GM12878 (cell line): ENCODE measurements around the gene CRB1. TPM values are rescaled to one million over a fixed set of nuclear protein-coding genes. Genes with fewer than 3 reads are reported as not detected.

Experiments used
- BRCA1 ChIP-seq: IDR thresholded peaks from 2 replicates; pipeline ENCODE4 v1.6.1; 2011; ENCODE audit warnings: low read depth, low read length, improper control_type of control experiment
- CTCF ChIP-seq, 3 experiments: IDR thresholded peaks in 2 of 3; conservative IDR thresholded peaks in 1 of 3; 2 replicates each; pipeline ENCODE4 v1.5.1; 2011; ENCODE audit warnings: low read depth in 3 of 3, low read length in 3 of 3, mild to moderate bottlenecking in 3 of 3, control low read depth in 2 of 3, moderate library complexity in 2 of 3, inconsistent platforms in 1 of 3, mixed read lengths in 1 of 3; ENCODE audit not compliant: control insufficient read depth in 2 of 3, insufficient read depth in 1 of 3; ENCODE audit errors: extremely low read depth in 1 of 3
- CUX1 ChIP-seq: IDR thresholded peaks from 2 replicates; pipeline ENCODE4 v1.6.1; 2012; ENCODE audit warnings: improper control_type of control experiment, low read depth, low read length; ENCODE audit not compliant: insufficient replicate concordance
- DPF2 ChIP-seq: fragments of 450-650 bp; IDR thresholded peaks from 2 replicates; pipeline ENCODE4 v1.6.1; 2017; ENCODE audit warnings: mild to moderate bottlenecking
- EZH2 ChIP-seq: IDR thresholded peaks from 2 replicates; pipeline ENCODE4 v1.6.1; 2012; ENCODE audit warnings: low read depth, mild to moderate bottlenecking, control low read depth, inconsistent platforms, low read length, borderline replicate concordance; ENCODE audit not compliant: control insufficient read depth
- IKZF2 ChIP-seq, 2 experiments: fragments of 450-650 bp; IDR thresholded peaks; 2 replicates each; pipeline ENCODE4 v1.6.1; 2017; ENCODE audit warnings: mild to moderate bottlenecking in 2 of 2, moderate library complexity in 2 of 2
- MAX ChIP-seq: IDR thresholded peaks from 2 replicates; pipeline ENCODE4 v1.6.1; 2012; ENCODE audit warnings: low read depth, low read length, improper control_type of control experiment
- NFYB ChIP-seq: IDR thresholded peaks from 2 replicates; pipeline ENCODE4 v1.6.1; 2011; ENCODE audit warnings: low read depth, mild to moderate bottlenecking, low read length, improper control_type of control experiment, moderate library complexity; ENCODE audit not compliant: insufficient read depth
- SMAD1 ChIP-seq: fragments of 450-650 bp; IDR thresholded peaks from 2 replicates; pipeline ENCODE4 v1.6.1; 2018; ENCODE audit warnings: mild to moderate bottlenecking, low read depth; ENCODE audit not compliant: partially characterized antibody
- ZBTB11 ChIP-seq: fragments of 450-650 bp; formaldehyde crosslinking; IDR thresholded peaks from 2 replicates; pipeline ENCODE4 v1.5.0; 2022; ENCODE audit warnings: mild to moderate bottlenecking, missing genetic modification characterization
- ZNF592 ChIP-seq: fragments of 450-650 bp; IDR thresholded peaks from 2 replicates; pipeline ENCODE4 v1.6.1; 2017; ENCODE audit warnings: mild to moderate bottlenecking, moderate library complexity
- polyA plus RNA-seq, 11 experiments: library from polyadenylated mRNA; depleted of rRNA in 4 of 11; unstranded in 6 of 11; stranded (reverse) in 5 of 11; fragments of >200 nt; fragmentation: Nextera tagmentation in 4 of 11; fragmentation: Illumina TruSeq in 1 of 11; extraction: Ambion mirVana in 4 of 11; extraction: Trizol in 1 of 11; gene quantifications; 1 replicate in 1 of 11; 2 replicates in 10 of 11; pipeline versions ENCODE4 v1.2.1 to v1.2.3, GENCODE V29; 2011 to 2016; ENCODE audit warnings: inconsistent platforms in 2 of 11, missing spikeins in 2 of 11, low read depth in 1 of 11
- total RNA-seq, 4 experiments: library from RNA; depleted of rRNA in 3 of 4; stranded (reverse); fragments of >200 nt in 3 of 4; fragmentation: Illumina TruSeq in 1 of 4; extraction: Trizol in 1 of 4; gene quantifications; 2 replicates each; pipeline versions ENCODE4 v1.2.1 to v1.2.3, GENCODE V29; 2013 to 2021

Gene CRB1
- total and polyA plus RNA-seq, 10 of the 15 experiments (the other 5 are each of a cell fraction or from before 2014, with no cell fraction given), result 0.06 to 0.10 (median 0.06) TPM; not detected in 7

- TF ChIP-seq CTCF (IDR thresholded peaks at IDR 0.05 in 2 of 3, conservative IDR thresholded peaks at IDR 0.05 in 1 of 3; ENCODE audit: control insufficient read depth in 2 of 3, extremely low read depth in 1 of 3, insufficient read depth in 1 of 3, low read depth in 3 of 3, low read length in 3 of 3) (no peak), MAX (no peak), EZH2 (no peak), ZBTB11 (CRISPR knock-in tag) (no peak), CUX1 (no peak), SMAD1 (no peak), BRCA1 (no peak), NFYB (no peak), ZNF592 (no peak), IKZF2 (IDR thresholded peaks at IDR 0.05) (no peak), DPF2 (no peak)
Measured at GRCh38 chr1:197480446-197480845, 212.4 kb downstream of the CRB1 start (continued).
